Measurements from ENCODE around the gene SP9. TPM values are rescaled to one million over a fixed set of nuclear protein-coding genes. Genes with fewer than 3 reads are reported as not detected.

The SP9 gene
- total RNA-seq = not detected in 2 replicates

DNA sequence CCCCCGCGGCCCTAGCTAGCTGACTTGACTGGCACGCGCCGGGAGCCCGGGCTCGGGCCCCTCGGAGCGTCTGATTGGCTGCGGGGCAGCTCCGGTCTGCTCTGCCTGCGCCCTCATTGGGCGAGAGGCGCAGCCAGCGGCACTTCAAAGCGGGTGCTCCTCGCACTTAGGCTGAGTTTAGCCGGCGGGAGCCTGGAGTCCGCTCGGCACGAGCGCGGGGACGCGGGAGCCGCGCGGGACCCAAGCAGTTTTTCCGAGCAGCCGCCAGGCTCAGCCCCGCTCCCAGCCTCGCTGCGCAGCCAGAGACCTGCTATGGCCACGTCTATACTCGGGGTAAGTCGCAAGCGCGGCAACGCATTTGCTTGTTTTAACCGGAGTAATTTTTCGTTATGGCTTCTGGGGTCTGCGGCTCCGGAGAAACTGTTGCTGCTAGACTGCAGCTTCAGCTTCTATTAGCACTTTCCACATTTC lies at the start of gene SP9:
Gene SP9, plus strand, starts transcription at position 174 of the 471 bp plus-strand sequence. Its CDS starts 139 bp downstream, at position 313.

Other genes with a start within 250 kb of the SP9 start
- gene OLA1, start 86.4 kb upstream of the SP9 start, total RNA-seq = 59.5 and 86.7 TPM in 2 replicates
- 20.5 and 22.4 TPM in 2 replicates for gene SCRN3, start 60.8 kb downstream of the SP9 start, total RNA-seq
- gene GPR155, start 152.1 kb downstream of the SP9 start, total RNA-seq = 1.2 and 1.7 TPM in 2 replicates